ENCODE results near the gene NELFA. TPM values are rescaled to one million over a fixed set of nuclear protein-coding genes. Genes with fewer than 3 reads are reported as not detected.

The NELFA gene
- total RNA-seq, 1 experiment from 2014 or later: 55.0 TPM

GRCh38 chr4:1933700-1934099 is 75.1 kb downstream of the NELFA start:
- Histone ChIP-seq H4K5ac (ENCODE audit: insufficient read length, low read depth, low read length) (no peak overlapping the region), H4K8ac (replicated peaks; ENCODE audit: insufficient read length, low read depth, low read length) (no peak overlapping the region), H2BK15ac (ENCODE audit: low read depth, low read length) (no peak overlapping the region), H3K23ac (ENCODE audit: insufficient read length, low read depth, low read length) (no peak overlapping the region), H3K4me1 (ENCODE audit: insufficient read depth, low read length) (no peaks in the 10 kb centered on the region), H4K20me1 (ENCODE audit: control insufficient read depth, insufficient read depth, insufficient read length) (no peaks in the 10 kb centered on the region), H2AK5ac (ENCODE audit: insufficient read length, low read length) (no peak overlapping the region), H3K56ac (ENCODE audit: insufficient read length, low read depth, low read length) (no peak overlapping the region), H3T11ph (ENCODE audit: low read length) (no peak overlapping the region), H3K4ac (ENCODE audit: low read depth, low read length) (no peak overlapping the region), H3K23me2 (ENCODE audit: insufficient read length, low read depth, low read length, poor library complexity, severe bottlenecking) (no peaks in the 10 kb centered on the region), H3K27me3 (ENCODE audit: insufficient read depth, low read length) (no peaks in the 10 kb centered on the region), H2AFZ (ENCODE audit: low read length) (no peak overlapping the region), H4K91ac (ENCODE audit: insufficient read length, low read depth, low read length) (no peak overlapping the region), H3K18ac (ENCODE audit: insufficient read length, low read depth, low read length) (no peak overlapping the region), H3K9me3 (ENCODE audit: control insufficient read depth, low read depth, low read length) (no peaks in the 10 kb centered on the region), H3K14ac (ENCODE audit: insufficient read depth, low read length) (no peak overlapping the region), H3K79me2 (ENCODE audit: insufficient read depth, low read length) (no peaks in the 10 kb centered on the region), H2BK120ac (ENCODE audit: low read depth, low read length, poor library complexity, severe bottlenecking) (no peak overlapping the region), H2BK5ac (ENCODE audit: insufficient read length, low read length) (no peak overlapping the region), H3K79me1 (ENCODE audit: insufficient read depth, low read depth, low read length, poor library complexity, severe bottlenecking) (no peaks in the 10 kb centered on the region), H2BK12ac (ENCODE audit: insufficient read length, low read depth, low read length) (no peak overlapping the region), H3K9ac (ENCODE audit: extremely low read depth, insufficient read length, low read length) (no peak overlapping the region), H3K4me2 (ENCODE audit: insufficient read depth, insufficient read length, low read length) (no peak overlapping the region), H2BK20ac (ENCODE audit: low read depth, low read length, poor library complexity, severe bottlenecking) (no peak overlapping the region), H3K27ac (ENCODE audit: insufficient read length, low read depth, low read length) (no peak overlapping the region)
- Mint-ChIP-seq H3K4me3 (no peak overlapping the region), H3K36me3 (ENCODE audit: insufficient read depth in 1 of 3, low read depth in 3 of 3) (peaks cover 24 to 57% (median 39%) of the 10 kb centered on the region in 3 experiments), H3K4me1 (no peaks in the 10 kb centered on the region), H3K9me3 (no peaks in the 10 kb centered on the region), H3K27me3 (ENCODE audit: low read depth) (no peaks in the 10 kb centered on the region), H3K27ac (no peak overlapping the region)
- TF ChIP-seq, protein P1, sequence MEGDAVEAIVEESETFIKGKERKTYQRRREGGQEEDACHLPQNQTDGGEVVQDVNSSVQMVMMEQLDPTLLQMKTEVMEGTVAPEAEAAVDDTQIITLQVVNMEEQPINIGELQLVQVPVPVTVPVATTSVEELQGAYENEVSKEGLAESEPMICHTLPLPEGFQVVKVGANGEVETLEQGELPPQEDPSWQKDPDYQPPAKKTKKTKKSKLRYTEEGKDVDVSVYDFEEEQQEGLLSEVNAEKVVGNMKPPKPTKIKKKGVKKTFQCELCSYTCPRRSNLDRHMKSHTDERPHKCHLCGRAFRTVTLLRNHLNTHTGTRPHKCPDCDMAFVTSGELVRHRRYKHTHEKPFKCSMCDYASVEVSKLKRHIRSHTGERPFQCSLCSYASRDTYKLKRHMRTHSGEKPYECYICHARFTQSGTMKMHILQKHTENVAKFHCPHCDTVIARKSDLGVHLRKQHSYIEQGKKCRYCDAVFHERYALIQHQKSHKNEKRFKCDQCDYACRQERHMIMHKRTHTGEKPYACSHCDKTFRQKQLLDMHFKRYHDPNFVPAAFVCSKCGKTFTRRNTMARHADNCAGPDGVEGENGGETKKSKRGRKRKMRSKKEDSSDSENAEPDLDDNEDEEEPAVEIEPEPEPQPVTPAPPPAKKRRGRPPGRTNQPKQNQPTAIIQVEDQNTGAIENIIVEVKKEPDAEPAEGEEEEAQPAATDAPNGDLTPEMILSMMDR (conservative IDR thresholded peaks at IDR 0.05): no peak
- WGBS (ENCODE audit: extremely low coverage, insufficient read length, low lambda C conversion rate): no CpG with 5 or more reads among the region's 3 CpGs
- DNase-seq: no peak

Data from H9 (cell line).